GM18867 (cell line): ENCODE data around the gene BCR.

Experiments used
- ATAC-seq: cut with Tn5 transposase; IDR thresholded peaks from one replicate; pipeline ENCODE4 v1.9.1; 2021; ENCODE audit warnings: mild to moderate bottlenecking, moderate library complexity; ENCODE audit not compliant: unreplicated experiment

The BCR gene

GRCh38 chr22:23193882-23194281 is 13.6 kb downstream of the BCR start:
- no peak for ATAC-seq

GRCh38 chr22:23196165-23196564 is 15.9 kb downstream of the BCR start:
- ATAC-seq, result no peak

- ATAC-seq, result no peak
Measured at GRCh38 chr22:23197836-23198235, 17.5 kb downstream of the BCR start.

- no peak for ATAC-seq
Measured at GRCh38 chr22:23199159-23199558, 18.9 kb downstream of the BCR start.

GRCh38 chr22:23200898-23201297 is 20.6 kb downstream of the BCR start:
- no peak for ATAC-seq

- ATAC-seq, result no peak
Measured at GRCh38 chr22:23202812-23203451, 22.6 kb downstream of the BCR start.

- no peak for ATAC-seq
Measured at GRCh38 chr22:23203452-23204124, 23.3 kb downstream of the BCR start.

GRCh38 chr22:23204125-23204488 is 23.8 kb downstream of the BCR start:
- ATAC-seq, result no peak

- ATAC-seq, result no peak
Measured at GRCh38 chr22:23204541-23205157, 24.3 kb downstream of the BCR start.

GRCh38 chr22:23205339-23206049 is 25.2 kb downstream of the BCR start:
- no peak for ATAC-seq

GRCh38 chr22:23206915-23207314 is 26.6 kb downstream of the BCR start:
- no peak for ATAC-seq

- no peak for ATAC-seq
Measured at GRCh38 chr22:23207729-23208393, 27.6 kb downstream of the BCR start.

- ATAC-seq, result no peak
Measured at GRCh38 chr22:23210428-23211170, 30.3 kb downstream of the BCR start.

- ATAC-seq, result no peak
Measured at GRCh38 chr22:23211622-23212021, 31.3 kb downstream of the BCR start.

- ATAC-seq, result no peak
Measured at GRCh38 chr22:23212061-23213021, 32.0 kb downstream of the BCR start.

GRCh38 chr22:23213022-23213555 is 32.8 kb downstream of the BCR start:
- no peak for ATAC-seq

GRCh38 chr22:23213581-23214334 is 33.4 kb downstream of the BCR start:
- no peak for ATAC-seq

GRCh38 chr22:23214398-23214797 is 34.1 kb downstream of the BCR start:
- no peak for ATAC-seq
